GM19463 (cell line): ENCODE measurements around the gene SNX20.

Experiments used
- ATAC-seq: cut with Tn5 transposase; IDR thresholded peaks from one replicate; pipeline ENCODE4 v1.9.1; 2021; ENCODE audit warnings: mild to moderate bottlenecking, moderate library complexity; ENCODE audit not compliant: unreplicated experiment

SNX20 gene

GRCh38 chr16:50664270-50664669 lies 16.8 kb downstream of the SNX20 start:
- ATAC-seq: no peak

- ATAC-seq: no peak
Measured at GRCh38 chr16:50662306-50662940, 18.7 kb downstream of the SNX20 start.

GRCh38 chr16:50659806-50660205 lies 21.3 kb downstream of the SNX20 start:
- no peak for ATAC-seq

GRCh38 chr16:50657241-50657640 lies 23.9 kb downstream of the SNX20 start:
- ATAC-seq: no peak

- no peak for ATAC-seq
Measured at GRCh38 chr16:50655558-50656055, 25.5 kb downstream of the SNX20 start.

GRCh38 chr16:50653633-50654519 lies 27.2 kb downstream of the SNX20 start:
- ATAC-seq: no peak

GRCh38 chr16:50652836-50653425 lies 28.2 kb downstream of the SNX20 start:
- no peak for ATAC-seq

- no peak for ATAC-seq
Measured at GRCh38 chr16:50651835-50652438, 29.2 kb downstream of the SNX20 start.

GRCh38 chr16:50646345-50646744 lies 34.8 kb downstream of the SNX20 start:
- ATAC-seq: no peak

GRCh38 chr16:50645563-50646220 lies 35.4 kb downstream of the SNX20 start:
- no peak for ATAC-seq

- ATAC-seq: no peak
Measured at GRCh38 chr16:50644729-50645128, 36.4 kb downstream of the SNX20 start.

GRCh38 chr16:50644245-50644644 lies 36.9 kb downstream of the SNX20 start:
- ATAC-seq: no peak

GRCh38 chr16:50643192-50643591 lies 37.9 kb downstream of the SNX20 start:
- no peak for ATAC-seq

- ATAC-seq: no peak
Measured at GRCh38 chr16:50642349-50642748, 38.8 kb downstream of the SNX20 start.

GRCh38 chr16:50641818-50642187 lies 39.3 kb downstream of the SNX20 start:
- ATAC-seq: no peak

GRCh38 chr16:50640919-50641817 lies 39.9 kb downstream of the SNX20 start:
- ATAC-seq: no peak

- no peak for ATAC-seq
Measured at GRCh38 chr16:50640391-50640790, 40.7 kb downstream of the SNX20 start.

- no peak for ATAC-seq
Measured at GRCh38 chr16:50638816-50639670, 42.1 kb downstream of the SNX20 start.
